Astrocyte of the cerebellum (primary cell): Measurements from ENCODE around the gene MAPRE3.

ENCODE experiments used
- DNase-seq: peaks from one replicate; pipeline ENCODE4 v3.0.0-alpha.2; 2011; ENCODE audit warnings: low read depth
- H3K4me3 ChIP-seq: 2 replicates; pipeline ENCODE4 v1.5.1; 2011; ENCODE audit warnings: mild to moderate bottlenecking, low read depth, low read length, moderate library complexity
- in situ Hi-C: cut with HindIII; loops from 2 replicates; pipeline ENCODE4 v1.10.0; 2017; ENCODE audit warnings: low sequenced_read_pairs
- TF ChIP-seq, protein P1 (sequence below): IDR thresholded peaks from 2 replicates; pipeline ENCODE4 v1.5.1; 2012; ENCODE audit warnings: low read length, low read depth, moderate library complexity, mild to moderate bottlenecking; ENCODE audit errors: missing control alignments

MAPRE3 gene

DNA sequence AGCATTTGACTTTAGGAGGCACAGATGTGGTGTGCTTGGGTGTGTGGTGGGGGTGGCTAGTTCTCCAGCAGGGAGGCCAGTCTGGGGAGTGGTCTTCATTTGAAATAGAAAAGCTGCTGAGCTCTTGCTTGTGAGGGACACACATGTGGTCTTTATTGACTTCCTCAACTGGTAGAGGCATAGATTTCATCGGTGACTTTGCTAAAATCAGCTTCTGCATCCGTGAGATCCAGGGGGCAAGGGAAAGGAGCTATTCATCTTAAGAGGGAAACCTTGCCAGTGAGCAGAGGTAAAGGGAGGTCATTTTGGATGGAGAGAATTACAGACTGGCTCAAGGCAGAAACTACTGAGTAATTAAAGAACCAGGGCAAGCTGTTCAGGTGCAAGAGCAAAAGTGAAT lies 4.7 kb downstream of the MAPRE3 start:
- in situ Hi-C loops = no loop called here
- no peak for DNase-seq
- H3K4me3 ChIP-seq = no peak overlapping the region
- TF ChIP-seq, protein P1, sequence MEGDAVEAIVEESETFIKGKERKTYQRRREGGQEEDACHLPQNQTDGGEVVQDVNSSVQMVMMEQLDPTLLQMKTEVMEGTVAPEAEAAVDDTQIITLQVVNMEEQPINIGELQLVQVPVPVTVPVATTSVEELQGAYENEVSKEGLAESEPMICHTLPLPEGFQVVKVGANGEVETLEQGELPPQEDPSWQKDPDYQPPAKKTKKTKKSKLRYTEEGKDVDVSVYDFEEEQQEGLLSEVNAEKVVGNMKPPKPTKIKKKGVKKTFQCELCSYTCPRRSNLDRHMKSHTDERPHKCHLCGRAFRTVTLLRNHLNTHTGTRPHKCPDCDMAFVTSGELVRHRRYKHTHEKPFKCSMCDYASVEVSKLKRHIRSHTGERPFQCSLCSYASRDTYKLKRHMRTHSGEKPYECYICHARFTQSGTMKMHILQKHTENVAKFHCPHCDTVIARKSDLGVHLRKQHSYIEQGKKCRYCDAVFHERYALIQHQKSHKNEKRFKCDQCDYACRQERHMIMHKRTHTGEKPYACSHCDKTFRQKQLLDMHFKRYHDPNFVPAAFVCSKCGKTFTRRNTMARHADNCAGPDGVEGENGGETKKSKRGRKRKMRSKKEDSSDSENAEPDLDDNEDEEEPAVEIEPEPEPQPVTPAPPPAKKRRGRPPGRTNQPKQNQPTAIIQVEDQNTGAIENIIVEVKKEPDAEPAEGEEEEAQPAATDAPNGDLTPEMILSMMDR = no peak

- no peak overlapping the region for H3K4me3 ChIP-seq
- in situ Hi-C loops = no loop called here
- TF ChIP-seq, protein P1 = no peak
- no peak for DNase-seq
These were observed 5.2 kb downstream of the MAPRE3 start for GRCh38 chr2:26975656-26976055.

DNA sequence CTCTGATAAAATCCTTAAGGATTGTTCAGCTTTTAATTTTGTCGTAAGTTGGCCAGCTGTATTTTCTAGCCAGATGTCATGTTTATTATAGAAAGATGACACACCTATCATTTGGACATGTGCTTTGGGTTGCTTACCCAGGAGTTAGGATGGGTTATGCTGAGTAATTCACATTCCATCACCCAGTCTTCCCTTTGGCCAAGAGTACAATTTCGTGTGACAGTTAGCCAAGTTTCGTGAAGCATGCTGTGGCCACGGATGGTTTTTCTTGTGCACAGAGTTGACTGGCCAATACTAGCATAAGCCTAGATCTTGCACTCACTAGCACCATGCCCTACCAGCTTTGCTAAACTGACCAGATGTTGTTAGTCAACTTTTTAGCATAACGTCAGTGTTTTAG lies 5.8 kb downstream of the MAPRE3 start:
- in situ Hi-C loops = no loop called here
- TF ChIP-seq, protein P1 = no peak
- DNase-seq = no peak
- no peak overlapping the region for H3K4me3 ChIP-seq

GRCh38 chr2:26977012-26977411 lies 6.6 kb downstream of the MAPRE3 start:
- no peak overlapping the region for H3K4me3 ChIP-seq
- TF ChIP-seq, protein P1 = no peak
- in situ Hi-C loops = no loop called here
- DNase-seq = no peak

GRCh38 chr2:26978061-26978596 lies 7.7 kb downstream of the MAPRE3 start:
- DNase-seq = no peak
- in situ Hi-C loops = no loop called here
- H3K4me3 ChIP-seq = no peak overlapping the region
- TF ChIP-seq, protein P1 = no peak

DNA sequence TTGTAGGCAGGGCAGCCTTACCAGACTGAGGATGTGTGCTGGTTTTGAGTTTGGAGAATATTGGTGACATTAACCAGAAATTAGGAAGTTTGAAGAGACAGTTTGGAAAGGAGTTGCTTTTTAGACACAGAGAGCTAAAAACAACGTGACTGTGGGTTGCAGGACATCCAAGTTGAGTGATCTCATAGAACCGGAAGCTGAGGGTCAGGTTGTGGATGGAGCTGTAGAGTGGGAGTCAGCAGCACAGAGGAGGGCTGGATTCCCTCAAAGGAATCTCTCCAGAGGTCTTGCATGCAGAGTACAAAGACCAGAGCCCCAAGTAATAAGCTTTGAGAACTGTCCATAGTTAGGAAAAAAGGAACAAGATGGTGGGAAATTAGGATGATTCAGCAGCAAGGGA lies 9.3 kb downstream of the MAPRE3 start:
- no peak overlapping the region for H3K4me3 ChIP-seq
- DNase-seq = no peak
- in situ Hi-C loops = no loop called here
- TF ChIP-seq, protein P1 = no peak

DNA sequence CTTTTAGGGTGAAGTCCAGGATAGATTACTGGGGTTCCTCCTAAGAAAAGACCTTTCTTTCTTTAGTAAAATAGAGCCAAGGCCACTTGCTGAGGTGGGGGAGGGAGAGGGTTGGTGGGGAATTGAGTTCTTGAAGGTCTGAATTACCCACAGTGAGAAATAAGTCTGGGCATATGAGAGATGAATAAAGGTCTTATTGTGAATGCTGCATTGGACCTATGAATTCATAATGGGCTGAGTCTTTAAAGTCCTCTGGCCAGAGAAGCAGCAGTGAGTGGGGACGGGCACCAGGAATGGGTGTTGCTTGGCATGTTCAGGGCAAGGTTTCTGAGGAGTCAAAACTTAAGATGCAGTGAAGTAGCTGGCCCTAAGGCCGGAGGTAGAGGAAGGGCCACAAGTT lies 10.5 kb downstream of the MAPRE3 start:
- in situ Hi-C loops = no loop called here
- no peak for DNase-seq

More for the DNA sequence above, 10.5 kb downstream of the MAPRE3 start:
- TF ChIP-seq, protein P1 = no peak
- no peak overlapping the region for H3K4me3 ChIP-seq
